GM18907 (cell line): Measurements from ENCODE around the gene COX8A.
"Not testable (repeated sequence)": the region's sequence is repeated elsewhere in the genome, so short reads cannot be mapped to it uniquely, and the experiment has no call there.

Source experiments
- ATAC-seq: cut with Tn5 transposase; IDR thresholded peaks from one replicate; pipeline ENCODE4 v1.9.1; 2021; ENCODE audit warnings: mild to moderate bottlenecking, moderate library complexity; ENCODE audit not compliant: unreplicated experiment

The COX8A gene

DNA sequence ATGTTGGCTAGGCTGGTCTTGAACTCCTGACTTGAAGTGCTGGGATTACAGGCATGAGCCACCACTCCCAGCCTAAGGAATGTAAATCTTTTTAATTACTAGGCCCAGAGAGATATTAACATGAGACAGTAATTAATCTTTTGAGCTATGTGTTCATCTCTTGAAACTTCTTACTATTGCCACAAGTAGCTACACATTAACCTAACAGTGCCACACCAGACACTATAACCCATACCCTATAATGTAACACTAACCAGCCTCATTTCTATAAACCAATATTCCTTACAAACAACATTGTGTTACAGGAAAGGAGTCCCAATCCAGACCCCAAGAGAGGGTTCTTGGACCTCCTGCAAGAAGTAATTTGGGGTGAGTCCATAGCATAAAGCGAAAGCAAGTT lies 8.0 kb upstream of the COX8A start:
- no peak for ATAC-seq

DNA sequence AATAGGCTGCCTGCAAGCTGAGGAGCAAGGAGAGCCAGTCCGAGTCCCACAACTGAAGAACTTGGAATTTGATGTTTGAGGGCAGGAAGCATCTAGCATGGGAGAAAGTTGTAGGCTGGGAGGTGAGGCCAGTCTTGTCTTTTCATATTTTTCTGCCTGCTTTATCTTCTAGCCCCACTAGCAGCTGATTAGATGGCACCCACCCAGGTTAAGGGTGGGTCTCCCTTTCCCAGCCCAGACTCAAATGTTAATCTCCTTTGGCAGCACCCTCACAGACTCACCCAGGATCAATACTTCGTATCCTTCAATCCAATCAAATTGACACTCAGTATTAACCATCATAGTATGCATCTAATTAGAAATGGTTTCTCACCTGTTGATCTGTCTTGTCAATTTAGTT lies 5.0 kb upstream of the COX8A start:
- no peak for ATAC-seq

DNA sequence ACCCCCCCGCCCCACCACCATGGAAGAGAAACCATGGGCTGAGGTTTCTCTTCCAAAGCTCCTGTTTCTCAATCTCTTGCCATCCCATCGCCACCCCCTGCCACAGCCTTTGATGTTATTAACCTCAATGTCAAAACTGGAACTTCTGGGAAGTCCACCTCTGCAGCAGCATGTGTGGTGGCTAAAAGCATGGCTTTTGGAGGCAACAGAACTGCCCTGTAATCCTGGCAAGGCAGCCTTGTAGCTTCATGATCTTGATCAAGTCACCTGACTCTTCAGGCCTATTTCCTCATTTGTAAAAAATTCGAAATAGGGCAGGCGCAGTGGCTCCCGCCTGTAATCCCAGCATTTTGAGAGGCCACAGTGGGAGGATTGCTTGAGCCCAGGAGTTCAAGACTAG lies 3.5 kb upstream of the COX8A start:
- ATAC-seq = no peak

DNA sequence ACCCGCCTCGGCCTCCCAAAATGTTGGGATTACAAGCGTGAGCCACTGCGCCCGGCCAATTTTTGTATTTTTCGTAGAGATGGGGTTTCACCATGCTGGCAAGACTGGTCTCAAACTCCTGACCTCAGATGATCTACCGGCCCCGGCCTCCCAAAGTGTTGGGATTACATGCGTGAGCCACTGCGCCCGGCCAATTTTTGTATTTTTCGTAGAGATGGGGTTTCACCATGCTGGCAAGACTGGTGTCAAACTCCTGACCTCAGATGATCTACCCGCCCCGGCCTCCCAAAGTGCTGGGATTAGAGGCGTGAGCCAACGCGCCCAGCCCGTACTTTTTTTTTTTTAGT lies 535 bp upstream of the COX8A start:
- ATAC-seq = not testable (repeated sequence)

DNA sequence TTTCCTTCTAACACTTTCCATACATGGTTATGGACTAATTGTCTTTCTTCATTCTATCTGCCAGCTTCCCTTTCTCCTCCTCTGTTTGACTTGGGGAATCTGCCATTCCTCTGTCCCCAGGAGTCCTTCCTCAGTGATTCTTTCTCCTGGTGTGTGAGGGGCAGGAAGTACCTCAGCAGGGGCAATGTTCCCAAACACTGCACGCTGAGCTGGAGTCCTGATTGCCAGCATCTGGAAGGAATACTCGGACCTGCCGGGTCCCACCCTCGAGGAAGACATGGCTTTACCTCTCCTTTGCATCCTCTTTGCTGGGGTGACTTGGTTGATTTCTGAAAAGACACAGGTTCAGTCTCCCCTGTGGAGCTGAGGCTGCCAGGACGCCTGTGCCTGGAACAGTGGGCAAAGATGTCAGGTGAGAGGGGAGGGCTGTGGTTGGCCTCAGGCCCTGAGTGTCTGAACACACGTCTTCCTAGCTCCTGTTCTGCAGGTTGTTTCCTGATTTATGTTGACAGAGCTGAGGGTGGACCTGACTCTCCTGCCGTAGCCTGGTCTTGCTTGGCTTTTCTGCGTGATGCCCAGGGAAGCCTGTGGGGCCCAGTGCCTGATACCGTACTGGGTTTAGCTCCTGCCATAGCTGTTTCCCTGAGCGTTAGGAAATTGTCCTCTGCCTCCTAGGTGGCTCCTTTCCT lies 4.3 kb downstream of the COX8A start:
- ATAC-seq = no peak

DNA sequence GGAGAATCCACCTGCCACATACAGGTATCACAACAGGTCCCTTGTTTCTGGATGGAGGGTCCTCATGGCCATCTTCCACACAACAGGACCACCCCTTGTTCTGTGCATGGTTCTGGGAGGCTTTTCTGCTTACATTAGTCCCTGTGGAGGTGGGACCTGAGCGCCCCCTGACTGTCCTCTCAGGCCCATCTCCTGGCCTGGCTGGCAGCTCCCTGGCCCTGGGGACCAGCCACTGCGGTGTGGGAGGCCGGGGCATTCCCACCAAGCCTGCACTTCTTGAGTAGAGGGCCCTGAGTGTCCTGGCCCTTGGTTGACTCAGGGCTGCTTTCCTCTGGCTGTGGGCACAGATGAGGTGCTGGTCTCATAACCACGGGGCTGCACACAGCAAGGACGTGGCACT lies 5.0 kb downstream of the COX8A start:
- no peak for ATAC-seq

DNA sequence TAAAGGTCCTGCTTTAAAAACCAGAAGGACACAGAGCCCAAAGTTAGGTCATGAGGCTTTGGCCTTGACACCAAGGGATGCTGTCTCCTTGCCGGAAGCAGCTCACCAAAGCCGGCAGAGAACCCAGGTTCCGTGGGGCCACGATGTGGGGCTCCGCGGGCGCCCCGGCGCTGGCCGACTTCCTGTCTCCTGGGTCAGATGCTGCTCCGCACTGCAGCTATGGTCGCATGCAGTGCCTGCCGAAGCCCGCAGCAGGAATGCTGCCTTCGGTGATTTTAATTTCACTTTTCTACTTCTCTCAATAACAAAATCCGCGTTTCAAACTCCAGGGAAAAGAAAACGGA lies 11.4 kb downstream of the COX8A start:
- peak; percentile 27 for ATAC-seq

DNA sequence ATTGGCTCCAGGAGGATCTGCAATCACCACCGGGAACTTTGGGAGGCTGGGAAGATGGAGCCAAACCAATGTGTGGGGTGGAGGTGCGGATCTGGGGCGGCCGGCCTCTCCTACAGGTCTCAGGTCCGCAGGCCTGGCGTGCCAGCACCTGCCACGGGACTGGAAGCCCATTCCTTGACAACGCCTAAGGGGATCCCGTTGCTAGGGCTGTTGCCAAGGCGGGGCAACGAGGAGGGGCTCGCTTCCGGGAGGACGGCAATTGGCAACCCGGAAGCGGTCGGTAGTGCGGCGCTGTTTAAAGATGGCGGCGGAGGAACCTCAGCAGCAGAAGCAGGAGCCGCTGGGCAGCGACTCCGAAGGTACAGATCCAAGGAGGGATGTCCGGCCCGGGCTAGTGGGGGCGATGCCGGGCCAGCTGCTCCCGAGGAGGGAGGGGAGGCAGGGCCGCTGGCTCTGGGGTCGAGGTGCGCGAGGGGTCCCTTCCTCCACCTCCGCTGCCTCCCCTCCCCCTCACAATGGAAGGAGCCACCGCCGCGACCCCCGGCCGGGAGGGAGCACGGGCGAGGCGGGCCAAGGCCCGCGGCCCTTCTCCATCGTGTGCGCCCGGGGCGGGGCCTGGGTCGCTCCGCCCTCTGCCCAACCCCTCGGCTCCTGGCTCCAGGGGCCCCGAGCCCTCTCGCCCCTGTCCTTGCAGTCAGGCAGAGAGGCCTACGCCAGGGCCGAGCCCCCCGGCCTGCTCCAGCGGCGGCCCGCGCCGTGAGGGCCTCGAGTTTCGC lies 11.9 kb downstream of the COX8A start, which contains the start of gene OTUB1:
OTUB1 (plus strand) TSS at position 283 of the 776 bp plus-strand sequence; CDS start at position 302, 19 bp downstream.
- peak; percentile 87 for ATAC-seq

DNA sequence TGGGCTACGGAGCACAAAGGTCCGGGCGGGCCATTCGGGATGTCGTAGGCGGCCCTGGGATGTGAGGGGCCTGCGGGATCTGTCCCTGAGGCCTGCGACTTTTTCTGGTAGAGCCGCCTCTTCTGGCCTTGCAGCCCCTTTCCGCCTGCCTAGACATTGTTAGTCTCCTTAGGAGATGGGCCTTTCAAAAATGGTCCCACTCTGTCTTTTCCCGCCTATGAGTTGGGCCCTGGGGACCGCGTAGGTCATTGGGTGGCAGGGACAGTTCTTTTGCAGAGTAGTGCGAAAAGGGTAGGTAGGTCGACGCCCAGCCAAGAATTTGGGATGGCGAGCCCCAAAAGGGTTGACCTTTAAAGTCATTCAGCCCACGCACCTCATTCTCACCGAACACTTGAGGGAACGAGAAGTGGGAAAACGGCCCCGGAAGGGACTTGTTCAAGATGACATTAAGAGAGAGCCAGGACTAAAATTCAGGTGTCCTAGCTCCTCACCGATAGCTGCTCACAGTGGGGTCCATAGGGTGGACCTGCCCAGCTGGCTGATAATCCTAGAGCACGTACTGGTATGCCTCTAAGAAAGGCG lies 12.6 kb downstream of the COX8A start:
- ATAC-seq = no peak

DNA sequence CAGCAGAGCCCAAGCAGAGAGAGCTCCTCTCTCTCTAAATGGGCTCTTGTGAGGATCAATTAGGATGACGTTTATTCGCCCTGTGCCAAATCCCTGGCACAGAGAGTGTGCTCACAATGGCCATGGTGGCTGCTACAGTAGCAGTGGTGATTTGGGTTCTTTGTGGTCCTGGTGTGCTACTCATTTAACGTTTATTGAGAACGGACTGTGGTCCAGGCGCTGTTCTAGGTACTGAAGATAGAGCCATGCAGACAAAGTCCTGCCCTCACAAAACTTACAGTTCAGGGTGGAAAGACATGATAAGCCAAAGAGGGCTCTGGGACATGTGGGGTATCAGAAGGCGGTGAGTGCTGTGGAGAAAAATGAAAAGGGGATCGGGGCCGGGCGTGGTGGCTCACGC lies 17.1 kb downstream of the COX8A start:
- ATAC-seq = no peak

DNA sequence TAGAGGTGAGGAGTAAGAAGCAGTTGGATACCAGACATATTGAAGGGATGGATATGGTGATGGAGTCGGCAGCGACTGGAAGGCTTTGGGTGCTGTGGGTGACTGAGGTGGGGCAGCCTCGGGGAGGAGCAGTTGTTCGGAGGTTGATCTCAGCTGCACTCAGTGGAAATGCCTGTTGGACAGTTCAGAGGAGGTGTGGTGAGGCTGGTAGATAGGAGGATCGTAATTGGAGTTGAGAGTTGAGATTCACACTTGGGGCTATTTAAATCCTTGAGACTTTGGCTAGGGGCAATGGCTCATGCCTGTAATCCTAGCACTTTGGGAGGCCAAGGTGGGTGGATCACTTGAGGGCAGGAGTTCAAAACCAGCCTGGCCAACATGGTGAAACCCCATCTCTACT lies 18.7 kb downstream of the COX8A start:
- no peak for ATAC-seq

DNA sequence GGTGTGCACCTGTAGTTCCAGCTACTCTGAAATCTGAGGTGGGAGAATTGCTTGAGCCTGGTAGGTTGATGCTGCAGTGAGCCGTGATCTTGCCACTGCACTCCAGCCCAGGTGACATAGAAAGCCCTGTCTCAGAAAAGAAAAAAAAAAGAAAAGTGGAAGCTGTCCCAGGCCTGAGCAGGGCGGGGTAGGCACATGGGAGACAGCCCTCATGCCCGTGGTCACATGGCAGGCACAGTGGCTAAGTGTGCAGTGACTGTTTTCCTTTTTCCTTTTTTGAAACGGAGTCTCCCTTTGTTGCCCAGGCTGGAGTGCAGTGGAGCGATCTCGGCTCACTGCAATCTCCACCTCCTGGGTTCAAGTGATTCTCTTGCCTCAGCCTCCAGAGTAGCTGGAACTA lies 19.6 kb downstream of the COX8A start:
- no peak for ATAC-seq

DNA sequence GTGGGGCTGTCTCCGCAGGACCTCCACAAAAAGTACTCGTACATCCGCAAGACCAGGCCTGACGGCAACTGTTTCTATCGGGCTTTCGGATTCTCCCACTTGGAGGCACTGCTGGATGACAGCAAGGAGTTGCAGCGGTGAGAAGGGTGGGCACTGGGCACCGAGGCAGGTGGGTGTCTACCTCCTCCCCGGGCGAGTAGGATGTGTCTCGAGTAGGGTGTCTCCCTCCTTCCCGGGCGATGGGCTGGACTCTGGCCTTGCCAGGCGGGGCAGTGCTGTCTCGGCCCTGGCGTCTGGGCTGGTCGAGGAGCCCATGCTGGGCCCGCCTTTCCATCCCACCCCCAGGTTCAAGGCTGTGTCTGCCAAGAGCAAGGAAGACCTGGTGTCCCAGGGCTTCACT lies 22.1 kb downstream of the COX8A start:
- ATAC-seq = no peak

DNA sequence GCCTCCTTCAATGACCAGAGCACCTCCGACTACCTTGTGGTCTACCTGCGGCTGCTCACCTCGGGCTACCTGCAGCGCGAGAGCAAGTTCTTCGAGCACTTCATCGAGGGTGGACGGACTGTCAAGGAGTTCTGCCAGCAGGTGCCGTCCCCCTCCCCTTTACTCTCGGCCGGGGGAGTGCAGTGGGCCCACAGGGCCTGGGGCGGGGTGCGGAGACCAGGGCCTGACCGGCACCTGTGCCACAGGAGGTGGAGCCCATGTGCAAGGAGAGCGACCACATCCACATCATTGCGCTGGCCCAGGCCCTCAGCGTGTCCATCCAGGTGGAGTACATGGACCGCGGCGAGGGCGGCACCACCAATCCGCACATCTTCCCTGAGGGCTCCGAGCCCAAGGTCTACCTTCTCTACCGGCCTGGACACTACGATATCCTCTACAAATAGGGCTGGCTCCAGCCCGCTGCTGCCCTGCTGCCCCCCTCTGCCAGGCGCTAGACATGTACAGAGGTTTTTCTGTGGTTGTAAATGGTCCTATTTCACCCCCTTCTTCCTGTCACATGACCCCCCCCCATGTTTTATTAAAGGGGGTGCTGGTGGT lies 22.8 kb downstream of the COX8A start:
- no peak for ATAC-seq

DNA sequence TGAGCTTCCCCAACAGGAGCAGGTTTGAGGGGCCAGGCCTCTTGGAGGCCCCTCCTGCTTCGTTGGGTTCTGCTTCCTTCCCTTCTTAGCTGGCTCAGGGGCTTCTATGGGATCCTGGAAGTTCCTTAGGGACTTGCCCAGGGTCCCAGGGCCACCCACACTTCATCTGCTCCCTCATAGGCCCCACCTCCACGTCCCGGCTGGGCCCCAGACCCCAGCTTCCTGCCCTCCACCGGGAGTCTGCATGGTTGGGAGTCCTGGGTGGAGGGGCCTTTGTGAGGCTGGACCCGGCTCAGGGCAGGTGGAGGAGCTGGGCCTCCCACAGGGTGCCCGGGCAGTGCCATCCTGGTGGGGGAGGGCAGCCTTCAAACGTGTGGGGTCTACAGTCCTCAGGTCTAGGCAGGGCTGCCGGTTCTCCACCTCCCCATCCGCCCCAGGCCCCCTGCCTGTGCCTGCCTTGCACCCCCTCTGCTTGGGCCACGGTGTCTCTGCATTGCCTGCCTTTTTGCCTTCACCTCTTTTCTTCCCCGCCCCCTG lies 23.4 kb downstream of the COX8A start:
- ATAC-seq = no peak

DNA sequence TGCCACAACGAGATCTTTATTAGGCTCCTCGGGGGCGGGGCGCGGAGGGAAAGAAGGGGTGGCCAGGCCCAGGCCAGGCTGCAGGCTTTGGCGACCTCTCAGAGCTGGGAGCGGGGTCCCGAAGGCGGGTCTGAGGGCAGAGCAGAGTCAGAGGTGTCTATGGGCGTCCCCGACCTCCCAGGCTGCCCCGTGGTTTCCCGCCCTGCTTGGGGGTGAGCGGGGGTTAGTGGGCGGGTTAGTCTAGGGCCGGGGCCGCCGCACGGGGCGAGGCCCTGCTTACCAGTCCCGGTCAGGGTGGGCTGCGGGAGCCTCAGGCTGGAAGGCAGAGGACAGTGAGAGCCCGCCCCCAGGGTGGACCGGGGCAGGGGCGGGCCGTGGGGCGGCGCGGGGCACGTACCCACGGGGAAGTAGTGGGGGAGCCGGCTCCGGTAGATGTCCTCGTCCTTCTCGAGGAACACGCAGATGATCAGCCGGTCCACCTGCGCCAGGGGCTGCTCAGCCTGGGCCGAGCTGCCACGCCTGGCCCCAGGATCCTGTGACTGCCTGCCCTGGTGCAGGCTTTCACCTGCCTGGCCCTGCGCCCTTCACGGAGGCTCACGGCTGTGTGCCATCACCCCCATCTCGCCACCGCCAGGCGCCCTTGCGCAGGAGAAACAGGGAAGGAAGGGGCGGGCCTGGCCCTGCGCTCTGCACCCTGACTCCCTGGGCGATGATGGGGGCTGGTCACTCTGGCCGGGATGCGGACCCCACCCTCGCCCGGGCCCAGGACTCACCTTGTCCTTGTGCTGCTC lies 24.3 kb downstream of the COX8A start:
- ATAC-seq = no peak

DNA sequence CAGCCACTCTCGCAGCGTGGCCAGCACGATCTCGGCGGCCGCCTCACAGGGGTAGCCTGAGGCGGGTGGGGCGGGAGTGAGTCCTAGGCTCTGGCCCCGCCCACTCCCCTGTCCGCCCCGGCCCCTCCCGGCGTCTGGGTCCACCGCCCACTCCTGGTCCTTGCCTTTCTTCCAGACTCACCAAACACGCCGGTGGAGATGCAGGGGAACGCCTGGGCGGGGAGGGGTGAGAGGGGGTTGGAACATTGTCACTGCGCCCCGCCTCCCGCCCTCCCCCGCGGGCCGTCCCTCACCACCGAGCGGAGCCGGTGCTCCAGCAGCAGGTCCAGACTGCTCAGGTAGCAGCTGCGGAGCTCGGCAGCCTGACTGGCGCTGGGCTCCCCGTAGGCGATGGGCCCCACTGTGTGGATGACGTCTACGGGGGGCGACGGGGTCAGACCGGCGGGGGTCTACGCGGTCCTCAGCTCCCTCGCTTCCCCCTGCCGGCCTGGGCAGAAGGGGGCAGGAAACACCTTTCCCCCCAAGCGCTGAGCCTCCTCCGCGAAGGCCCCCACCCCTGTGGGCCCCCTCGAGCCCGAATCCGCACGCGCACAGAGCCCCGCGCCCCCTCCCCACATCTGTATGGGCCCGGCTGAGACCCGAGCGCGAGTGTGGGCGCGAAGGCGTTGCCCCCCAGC lies 25.1 kb downstream of the COX8A start:
- ATAC-seq = no peak

DNA sequence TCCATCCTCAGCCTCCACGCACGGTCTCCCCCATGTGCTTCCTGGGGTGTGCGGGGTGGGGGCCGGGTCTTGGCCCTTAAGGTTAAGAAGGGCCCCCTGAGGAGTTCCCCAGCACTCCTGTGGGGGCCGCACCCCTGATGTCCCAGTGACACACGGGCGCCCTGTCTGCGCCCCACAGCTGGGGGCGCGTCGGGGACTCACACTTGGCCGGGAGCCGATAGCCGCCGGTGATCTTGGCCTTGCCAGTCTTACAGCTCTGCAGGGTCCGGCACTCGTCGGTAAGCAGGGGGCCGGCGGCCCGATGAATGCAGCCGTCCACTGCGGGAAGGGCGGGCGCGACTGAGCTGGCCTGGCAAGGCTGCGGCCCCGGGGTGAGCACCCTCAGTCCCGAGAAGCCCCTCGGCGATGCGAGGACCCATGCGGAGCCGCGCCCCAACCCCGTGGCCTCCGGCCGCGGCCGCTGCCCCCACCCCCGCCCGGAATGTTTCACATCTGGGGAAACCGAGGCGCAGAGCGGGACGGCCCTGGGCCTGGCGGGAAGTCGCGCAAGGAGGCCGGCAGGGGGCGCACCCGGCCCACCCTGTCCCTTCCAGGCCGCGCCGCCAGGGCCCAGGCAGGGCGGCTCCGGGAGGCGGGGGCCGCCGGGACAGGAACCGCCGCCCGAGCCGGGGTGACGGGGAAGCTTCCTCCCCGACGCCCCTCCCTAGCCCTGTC lies 25.8 kb downstream of the COX8A start:
- no peak for ATAC-seq

DNA sequence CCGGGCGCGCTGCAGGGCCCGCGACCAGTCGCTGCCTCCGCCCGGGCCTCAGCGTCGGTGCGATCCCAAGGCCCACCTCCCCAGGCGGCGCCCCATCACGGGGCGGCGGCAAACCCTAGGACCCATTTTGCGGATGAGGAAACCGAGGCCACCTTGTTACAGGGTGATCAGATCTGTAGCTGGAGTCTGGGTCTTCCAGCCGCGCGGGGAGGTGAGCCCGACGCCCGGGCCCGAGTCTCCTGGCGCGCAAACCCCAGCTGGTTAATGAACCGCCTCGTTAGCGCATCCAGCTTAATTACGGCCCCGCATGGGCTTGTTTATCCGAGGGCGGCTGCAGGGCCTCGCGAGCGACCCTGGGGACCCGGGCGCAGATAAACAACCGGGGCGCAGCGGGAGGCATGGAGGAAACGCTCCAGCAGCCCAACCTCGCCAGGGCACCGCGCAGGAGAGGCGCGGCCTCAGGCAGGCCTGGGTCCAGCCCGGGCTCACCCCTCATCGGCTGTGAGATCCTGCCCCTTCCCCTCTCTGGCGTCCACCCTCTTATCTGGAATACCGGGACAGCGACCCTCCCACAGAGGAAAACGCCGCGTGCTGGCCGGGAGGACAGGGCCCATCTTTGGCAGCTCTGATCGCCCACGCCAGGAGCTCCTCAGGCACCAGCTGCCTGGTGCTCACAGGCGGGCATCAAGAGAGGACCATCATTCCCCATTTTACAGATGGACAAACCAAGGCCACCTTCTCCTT lies 26.5 kb downstream of the COX8A start:
- no peak for ATAC-seq
